GM18907 (cell line): ENCODE measurements around the gene CHEK1.

ENCODE experiments used
- ATAC-seq: cut with Tn5 transposase; IDR thresholded peaks from one replicate; pipeline ENCODE4 v1.9.1; 2021; ENCODE audit warnings: mild to moderate bottlenecking, moderate library complexity; ENCODE audit not compliant: unreplicated experiment

Gene CHEK1

DNA sequence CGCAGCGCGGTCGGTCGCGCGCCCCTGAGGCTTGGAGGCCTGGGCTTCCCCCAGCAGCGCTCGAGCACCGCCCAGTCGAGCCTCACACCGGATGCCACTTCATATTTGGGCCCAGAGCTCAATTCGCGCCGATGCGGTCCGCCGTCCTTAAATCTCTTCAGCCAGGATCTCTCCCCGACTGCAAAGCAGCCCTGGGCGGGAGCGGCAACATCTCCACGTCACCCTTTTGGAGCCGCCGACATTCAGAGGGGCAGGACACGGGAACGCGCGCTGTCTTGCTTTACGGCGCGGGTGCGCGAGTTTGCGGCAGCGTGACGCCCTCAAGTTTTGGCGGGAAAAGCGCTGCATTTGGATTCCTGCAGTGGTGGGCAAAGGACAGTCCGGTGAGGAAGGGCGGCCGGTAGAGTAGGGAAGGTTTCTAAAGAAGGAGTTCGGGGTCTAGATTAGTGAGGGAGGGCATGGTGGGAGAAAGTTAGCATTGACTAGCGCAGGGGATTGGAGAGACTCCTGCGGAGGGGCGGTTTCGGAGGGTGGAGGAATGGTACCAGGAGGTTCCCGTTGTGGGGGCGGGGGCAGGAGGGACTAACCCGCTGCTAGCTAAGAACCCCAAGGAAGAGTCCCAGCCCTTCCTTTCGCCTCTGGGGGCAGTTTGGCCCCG lies 796 bp downstream of the CHEK1 start:
- ATAC-seq: peak; percentile 89

DNA sequence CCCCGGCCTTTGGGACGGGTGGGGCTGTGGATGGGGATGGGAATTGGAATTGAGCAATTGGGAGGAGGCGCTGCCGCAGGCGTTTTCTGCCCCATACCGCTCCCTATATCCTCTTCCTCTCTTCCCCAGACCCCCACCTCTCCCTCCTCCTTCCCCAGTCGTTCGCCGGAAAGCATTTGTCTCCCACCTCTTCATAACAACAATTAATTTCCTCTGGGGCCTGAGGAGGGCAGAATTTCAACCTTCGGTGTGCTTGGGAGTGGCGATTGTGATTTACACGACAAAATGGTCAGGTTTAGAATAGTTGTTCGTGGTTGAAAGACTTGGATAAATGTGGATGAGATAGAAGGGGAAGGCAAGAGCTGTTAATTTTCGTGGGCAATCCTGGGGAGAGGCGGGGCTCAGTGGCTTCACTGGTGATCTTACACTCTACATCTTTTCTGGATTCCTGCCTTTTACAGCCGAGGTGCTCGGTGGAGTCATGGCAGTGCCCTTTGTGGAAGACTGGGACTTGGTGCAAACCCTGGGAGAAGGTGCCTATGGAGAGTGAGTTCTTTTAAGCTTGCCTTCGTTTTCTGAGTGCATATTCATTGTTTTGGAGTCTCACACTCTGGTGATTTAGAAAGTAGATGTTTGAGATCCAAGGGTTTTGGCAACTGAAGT lies 1.5 kb downstream of the CHEK1 start:
- peak; percentile 33 for ATAC-seq

DNA sequence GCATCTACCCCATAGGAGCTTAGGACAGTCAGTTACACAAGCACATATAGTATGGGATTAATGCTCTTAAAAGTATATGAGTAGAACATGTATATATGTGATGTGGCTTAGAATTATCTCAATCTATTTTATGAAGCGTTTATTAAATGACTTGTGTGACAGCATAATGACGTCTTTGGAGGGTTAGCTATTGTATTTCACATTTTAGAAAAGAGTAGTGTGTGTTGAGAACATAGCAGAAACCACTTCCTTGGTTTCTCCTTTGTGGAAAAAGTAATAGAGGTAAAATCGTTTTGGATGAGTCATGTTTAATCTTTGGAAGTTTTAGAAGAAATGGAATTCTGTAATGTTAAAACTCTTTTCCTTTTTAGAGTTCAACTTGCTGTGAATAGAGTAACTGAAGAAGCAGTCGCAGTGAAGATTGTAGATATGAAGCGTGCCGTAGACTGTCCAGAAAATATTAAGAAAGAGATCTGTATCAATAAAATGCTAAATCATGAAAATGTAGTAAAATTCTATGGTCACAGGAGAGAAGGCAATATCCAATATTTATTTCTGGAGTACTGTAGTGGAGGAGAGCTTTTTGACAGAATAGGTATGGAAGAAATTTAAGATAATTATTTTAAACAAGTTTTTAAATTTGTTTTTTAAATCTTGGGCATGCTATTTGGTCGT lies 2.4 kb downstream of the CHEK1 start:
- ATAC-seq: no peak

DNA sequence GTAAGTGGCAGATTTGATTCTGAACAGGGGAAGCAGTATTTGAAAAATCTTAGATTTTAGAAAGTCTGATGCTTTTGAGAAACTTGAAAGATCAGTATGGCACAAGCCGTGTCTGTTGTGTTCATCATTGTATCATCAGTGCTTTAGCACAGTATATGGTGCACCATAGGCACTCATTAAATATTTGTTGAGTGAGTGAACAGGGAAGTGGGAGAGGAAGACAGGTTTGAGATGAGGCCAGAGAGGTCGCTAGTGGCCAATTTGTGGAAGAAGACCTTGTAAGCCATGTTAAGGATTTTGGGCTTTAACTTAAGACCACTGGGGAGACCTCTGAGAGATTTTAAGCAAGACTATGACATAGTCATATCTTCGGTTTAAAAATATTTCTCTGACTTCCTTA lies 12.9 kb downstream of the CHEK1 start:
- ATAC-seq: no peak

DNA sequence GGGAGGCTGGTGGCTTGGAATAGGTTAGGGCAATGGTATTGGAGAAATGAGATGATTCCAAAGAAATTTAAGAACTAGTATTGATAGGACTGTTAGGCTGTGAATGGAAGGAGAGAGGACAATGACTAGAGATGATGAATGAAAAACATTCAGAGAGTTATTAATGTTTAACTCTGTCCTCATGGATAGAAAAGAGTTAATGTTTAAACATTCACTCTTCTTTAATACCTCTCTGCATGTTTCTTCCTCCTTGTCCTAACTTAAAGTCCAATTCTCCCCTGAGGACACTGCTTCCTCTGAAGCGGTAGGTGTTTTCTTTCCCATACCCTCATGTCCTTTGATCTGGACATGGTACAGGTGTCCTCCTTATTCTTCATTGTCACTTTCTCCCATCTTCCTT lies 13.4 kb downstream of the CHEK1 start:
- ATAC-seq: no peak

DNA sequence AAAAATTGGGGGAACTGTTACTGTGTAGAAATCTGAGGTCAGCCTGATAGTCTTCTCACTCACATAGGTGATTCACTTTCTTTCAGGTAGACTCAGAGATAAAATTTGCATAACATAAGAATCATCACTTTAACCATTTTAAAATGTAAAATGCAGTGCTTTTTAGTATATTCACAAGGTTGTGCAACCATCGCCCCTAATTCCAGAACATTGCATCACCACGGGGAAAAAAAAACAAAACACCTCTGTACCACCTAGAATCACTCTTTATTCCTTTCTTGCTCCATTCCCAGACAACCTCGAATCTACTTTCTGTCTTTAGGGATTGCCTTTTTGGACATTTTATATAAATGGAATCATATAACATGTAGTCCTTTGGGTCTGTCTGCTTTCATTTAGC lies 20.9 kb downstream of the CHEK1 start:
- ATAC-seq: no peak

DNA sequence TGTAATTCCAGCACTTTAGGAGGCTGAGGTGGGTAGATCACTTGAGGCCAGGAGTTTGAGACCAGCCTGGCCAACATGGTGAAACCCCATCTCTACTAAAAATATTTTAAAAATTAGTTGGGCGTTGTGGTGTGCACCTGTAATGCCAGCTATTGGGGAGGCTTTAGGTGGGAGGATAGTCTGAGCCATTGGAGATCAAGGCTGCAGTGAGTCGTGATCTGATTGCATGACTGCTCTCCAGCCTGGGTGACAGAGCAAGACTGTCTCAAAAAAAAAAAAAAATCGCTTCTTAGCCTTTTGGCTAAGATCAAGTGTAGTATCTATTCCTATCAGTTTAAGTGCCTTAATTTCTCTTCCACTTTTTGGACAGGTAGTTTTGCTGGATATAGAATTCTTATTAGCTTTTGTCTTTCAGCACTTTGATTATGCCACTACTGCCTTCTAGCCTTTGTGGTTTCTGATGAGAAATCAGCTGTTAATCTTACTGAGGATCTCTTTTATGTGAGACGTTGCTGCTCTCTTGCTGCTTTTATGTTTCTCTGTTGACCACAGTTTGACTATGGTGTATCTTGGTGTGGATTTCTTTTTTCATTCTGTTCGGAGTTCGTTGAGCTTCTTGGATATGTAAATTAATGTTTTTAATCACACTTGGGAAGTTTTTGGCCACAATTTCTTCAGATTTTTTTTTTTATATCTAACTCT lies 24.7 kb downstream of the CHEK1 start:
- no peak for ATAC-seq

DNA sequence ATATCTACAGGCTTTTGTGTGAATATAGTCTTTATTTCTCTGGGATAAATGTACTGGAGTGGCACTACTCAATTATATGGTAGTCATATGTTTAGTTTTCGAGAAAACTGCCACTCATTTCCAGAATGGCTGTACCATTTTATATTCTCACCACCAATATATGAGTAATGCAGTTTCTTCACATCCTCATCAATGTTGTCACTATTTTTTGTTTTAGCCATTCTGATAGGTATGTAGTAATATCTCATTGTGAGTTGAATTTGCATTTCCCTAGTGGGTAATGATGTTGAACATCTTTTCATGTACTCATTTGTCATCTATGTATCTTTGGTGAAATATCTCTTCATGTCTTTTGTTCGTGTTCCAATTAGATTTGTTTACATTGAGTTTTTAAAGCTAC lies 37.7 kb downstream of the CHEK1 start:
- ATAC-seq: no peak

DNA sequence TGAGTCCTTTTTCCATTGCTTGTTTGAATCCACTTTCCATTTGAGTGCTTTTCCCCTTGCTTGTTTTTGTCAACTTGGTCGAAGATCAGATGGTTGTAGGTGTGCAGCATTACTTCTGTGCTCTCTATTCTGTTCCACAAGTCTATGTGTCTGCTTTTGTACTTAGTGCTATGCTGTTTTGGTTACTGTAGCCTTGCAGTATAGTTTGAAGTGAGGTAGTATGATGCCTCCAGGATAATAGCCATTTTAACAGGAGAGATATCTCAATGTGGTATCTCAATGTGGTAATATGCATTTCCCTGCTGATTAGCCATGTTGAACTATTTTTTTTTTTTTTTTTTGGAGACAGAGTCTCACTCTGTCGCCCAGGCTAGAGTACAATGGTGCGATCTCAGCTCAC lies 38.9 kb downstream of the CHEK1 start:
- ATAC-seq: no peak

DNA sequence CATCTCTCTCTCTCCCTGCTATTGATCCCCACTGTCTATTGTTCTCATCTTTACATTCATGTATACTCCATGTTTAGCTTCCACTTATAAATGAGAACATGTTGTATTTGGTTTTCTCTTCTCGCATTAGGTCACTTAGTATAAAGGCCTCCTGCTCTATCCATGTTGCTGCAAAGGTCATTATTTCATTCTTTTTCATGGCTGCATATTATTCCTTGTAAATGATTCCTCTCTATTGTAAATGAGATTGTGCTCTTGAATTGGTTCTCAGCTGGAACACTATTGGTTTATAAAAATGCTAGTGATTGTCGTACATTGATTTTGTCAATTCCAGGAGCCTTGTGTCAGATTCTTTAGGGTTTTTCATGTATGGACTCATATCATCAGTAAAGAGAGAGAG lies 42.2 kb downstream of the CHEK1 start:
- ATAC-seq: no peak

DNA sequence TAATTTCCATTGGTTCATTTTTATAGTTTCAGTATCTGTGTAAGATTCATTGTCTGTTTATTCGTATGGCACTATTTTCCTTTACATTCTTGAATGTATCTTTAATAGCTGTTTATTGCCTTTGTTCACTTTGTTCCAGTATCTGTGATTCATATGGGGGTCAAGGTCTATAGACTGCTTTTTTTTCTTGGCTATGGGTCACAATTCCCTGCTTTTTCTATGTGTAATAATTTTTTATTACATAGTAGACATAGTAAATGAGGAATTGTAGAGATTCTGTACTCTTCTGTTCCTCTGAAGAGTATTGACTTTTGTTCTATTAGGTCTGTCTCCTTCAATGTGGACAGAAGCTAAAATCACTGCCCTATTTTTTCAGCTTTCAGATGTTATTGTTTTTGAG lies 45.2 kb downstream of the CHEK1 start:
- no peak for ATAC-seq

DNA sequence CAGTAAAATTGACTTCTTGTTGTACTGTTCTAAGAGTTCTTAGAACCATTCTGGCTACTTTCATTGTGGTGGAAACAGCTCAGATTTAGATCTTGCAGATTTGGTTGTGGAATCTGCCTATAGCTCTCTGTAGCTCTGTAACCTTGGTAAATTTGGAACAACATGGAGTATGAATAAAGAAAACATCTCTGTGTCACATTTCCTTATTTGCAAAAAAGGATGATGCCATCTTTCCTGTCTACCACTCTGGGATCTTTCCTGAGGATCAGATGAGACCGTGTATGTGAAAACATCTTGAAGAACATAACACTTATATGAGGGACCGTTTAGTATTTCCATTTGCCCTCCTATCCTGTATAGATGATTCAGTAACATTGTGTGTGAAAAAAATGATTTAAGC lies 46.6 kb downstream of the CHEK1 start:
- ATAC-seq: no peak

DNA sequence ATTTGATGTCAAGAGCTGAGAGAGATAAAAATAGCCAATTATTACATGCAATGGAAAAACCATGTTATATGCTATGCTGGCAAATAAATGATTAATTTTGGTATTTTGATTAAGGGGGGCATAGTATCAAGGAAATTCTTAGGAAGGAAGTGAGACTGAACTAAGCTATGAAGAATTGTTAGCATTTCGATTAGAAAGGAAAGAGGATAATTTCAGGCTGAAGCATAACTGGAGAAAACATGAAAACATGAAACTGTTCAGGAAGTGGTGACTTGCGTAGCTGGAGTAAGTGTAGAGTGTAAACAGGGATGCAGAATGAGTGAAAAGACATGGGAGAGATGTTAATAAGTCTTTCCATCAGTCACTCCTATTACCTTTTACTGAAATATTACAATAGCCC lies 49.2 kb downstream of the CHEK1 start:
- no peak for ATAC-seq

DNA sequence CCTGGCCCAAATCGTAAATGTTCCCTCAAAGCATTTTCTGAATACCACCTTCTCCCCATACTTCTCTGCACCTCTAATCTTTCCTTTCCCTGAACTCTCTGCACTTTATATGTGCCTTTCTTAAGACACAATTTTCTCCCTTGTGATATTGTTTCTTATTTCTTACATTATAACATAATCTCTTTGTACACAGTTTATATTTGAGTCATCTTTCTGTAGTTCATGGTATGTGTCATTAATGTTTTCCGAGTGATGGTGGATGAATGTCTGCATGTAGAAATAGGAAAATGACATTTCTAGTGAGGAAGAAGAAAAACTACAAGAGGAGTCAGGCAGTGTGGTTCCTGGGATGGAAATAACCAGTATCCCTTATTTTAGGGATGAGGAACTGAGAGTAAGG lies 50.2 kb downstream of the CHEK1 start:
- no peak for ATAC-seq

DNA sequence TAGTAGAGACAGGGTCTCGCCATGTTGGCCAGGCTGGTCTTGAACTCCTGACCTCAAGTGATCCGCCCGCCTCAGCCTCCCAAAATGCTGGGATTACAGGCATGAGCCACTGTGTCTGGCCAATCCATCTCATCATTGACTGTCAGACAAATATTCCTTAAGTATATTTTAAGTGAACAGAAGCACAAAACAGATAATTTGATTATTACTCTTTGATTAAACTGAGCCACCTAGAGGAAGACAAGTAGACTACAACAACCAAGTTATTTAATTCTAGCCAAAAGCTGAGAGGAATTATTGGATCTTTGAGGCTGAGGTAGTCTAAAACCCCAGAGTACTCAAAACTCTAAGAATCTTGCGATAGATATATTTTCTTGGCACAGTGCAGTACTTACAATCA lies 54.4 kb downstream of the CHEK1 start:
- ATAC-seq: no peak

DNA sequence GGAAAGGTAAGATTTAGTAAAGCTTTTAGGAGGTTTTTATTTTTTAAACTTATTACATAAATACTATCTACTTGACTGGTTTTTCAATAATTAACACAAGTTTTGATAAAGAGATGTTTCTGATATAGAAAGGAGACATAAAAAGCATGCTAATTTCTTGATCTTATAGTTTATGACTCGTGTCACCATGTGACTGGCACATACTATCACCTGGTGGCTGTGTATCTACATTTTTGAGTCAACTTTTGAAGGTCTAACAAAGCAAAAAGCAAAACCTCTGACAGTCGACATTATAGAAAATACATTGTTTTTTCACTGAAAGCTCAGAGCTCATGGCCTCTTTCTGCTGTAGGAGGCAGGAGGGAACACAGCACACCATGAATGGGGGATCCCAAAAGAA lies 54.9 kb downstream of the CHEK1 start:
- no peak for ATAC-seq

DNA sequence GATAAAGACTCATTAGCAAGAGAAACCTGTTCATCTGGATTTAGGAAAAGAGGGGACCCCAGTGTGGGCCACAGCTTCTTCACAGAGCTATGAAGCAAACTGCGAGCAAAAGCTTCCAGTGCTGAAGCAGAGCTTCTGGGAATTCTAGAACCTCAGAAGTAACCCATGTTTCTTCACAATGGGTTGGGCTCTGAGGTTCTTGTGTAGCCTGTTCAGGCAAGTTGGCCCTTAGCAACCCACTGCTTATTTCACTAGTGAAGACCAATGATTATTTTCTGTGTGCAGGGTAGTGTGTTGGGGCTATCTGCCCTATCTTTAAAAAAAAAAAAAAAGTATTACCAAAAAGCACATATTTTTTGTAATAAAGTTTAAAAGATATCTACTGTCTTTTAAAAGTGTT lies 55.8 kb downstream of the CHEK1 start, which contains the start of gene ACRV1:
ACRV1 (minus strand) TSS at position 101 of the 400 bp plus-strand sequence; CDS start at position 34, 67 bp downstream.
- no peak for ATAC-seq

DNA sequence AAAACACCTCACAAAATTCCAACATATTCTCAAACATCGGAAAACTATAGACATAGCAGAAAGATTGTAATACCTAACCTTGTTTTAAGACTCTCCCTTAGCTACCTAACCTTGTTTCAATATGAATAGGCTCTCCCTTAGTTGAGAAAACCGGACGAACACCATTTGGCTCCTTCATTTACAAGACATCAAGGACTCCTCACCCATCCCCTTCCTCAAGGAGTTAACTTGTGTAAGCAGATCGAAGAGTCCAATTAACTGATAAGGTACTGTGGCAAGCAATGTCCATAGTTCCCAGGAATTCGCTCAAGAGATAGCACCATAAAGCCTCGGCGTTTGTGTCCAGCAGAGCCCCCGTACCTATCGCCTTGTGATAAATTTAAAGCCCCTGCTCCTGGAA lies 60.3 kb downstream of the CHEK1 start:
- no peak for ATAC-seq

DNA sequence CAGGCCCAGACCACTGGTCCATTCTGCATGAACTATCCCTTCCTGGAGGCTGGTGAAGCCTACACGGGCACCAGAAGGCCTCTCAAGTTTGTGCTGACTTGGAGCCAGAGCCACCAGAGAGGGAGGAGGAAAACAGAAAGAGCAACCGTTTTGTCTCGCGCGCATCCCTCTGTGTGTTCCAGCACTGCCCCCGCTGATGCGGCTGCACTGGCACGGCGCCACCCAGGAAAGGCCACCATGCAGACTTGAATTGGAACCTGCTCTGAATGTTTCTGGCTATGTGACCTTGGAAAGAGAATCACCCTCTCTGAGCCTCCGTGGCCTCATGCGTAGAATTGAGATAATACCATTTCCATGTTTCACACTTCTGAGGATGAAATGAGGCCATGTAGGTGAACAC lies 63.1 kb downstream of the CHEK1 start:
- ATAC-seq: no peak

DNA sequence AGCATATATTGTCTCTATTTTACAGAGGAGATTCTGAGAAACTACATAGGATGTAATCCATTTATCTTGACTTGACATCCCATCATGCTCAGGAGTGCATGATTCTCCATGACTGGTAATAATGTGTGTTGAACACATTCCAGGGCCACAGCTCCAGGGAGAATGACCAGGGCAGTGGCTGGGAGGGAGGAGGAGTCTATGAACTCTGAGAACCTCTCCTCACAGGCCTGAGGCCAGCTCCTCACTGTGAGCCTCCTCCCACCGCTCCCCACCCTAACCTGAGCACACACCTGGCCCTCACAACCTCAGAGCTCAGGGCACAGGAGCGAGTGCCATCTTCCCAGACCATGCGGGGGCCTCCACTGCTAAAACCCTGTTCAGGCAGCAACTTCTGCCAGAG lies 63.7 kb downstream of the CHEK1 start:
- no peak for ATAC-seq

DNA sequence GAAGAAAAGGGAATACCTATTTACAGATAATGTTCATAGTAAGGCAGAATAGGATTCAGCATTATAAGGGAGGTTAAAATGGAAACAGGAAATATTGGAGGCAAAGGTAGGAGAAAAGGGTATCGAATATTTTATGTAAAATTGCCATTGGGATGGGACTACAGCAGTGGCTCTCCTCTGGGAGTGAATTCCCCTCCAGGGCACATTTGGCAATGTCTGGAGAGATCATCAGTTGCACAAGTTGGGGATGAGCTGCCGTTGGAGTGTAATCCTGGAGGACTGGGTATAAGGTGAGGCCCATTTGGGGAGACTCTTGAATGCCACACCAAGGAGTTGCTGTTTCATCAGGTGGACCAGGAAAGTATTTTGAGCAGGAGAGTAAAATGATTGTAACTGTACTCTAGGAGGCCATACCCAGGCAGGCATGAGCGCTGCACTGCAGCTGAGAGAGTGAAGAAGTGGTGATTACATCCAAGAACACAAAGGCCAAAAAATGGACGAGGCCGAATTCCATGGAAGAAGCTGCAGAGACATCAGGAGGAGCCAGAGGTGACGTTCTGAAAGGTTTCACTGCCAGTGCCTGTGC lies 64.4 kb downstream of the CHEK1 start:
- no peak for ATAC-seq
